Mammary epithelial cell (primary cell): Measurements from ENCODE around the gene TTC9.

Experiments
- EZH2 ChIP-seq: IDR thresholded peaks from 2 replicates; pipeline ENCODE4 v1.6.1; 2012; ENCODE audit warnings: low read length, inconsistent platforms, borderline replicate concordance
- TF ChIP-seq, protein P1 (sequence below), 2 donors: IDR thresholded peaks in 1 of 2; conservative IDR thresholded peaks in 1 of 2; 2 replicates each; pipeline ENCODE4 v1.5.1; 2011 to 2012; ENCODE audit warnings: inconsistent platforms in 2 of 2, low read length in 2 of 2, mild to moderate bottlenecking in 2 of 2, control low read depth in 1 of 2, low read depth in 1 of 2; ENCODE audit not compliant: insufficient read depth in 1 of 2; ENCODE audit errors: extremely low read depth in 1 of 2

DNA sequence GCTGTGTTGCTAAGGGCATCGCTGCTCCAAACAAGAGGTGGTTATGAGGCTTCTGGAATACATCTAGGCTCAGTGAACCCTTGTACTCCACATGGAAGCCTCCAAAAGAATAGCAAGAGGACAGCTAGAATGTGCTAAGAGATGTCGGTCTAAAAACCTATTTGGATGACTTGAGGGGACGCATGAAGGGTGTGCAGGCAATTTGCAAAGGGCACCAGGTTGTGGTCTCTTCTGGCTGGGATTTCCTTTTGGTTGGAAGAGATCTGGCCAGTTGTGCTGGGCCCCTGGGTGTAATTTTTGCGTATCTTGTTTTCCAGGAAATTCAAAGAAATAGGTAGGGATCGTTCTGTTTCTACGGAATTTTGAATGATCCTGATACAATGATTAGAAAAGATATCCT lies 4.2 kb downstream of the TTC9 start:
- TF ChIP-seq, protein P1, sequence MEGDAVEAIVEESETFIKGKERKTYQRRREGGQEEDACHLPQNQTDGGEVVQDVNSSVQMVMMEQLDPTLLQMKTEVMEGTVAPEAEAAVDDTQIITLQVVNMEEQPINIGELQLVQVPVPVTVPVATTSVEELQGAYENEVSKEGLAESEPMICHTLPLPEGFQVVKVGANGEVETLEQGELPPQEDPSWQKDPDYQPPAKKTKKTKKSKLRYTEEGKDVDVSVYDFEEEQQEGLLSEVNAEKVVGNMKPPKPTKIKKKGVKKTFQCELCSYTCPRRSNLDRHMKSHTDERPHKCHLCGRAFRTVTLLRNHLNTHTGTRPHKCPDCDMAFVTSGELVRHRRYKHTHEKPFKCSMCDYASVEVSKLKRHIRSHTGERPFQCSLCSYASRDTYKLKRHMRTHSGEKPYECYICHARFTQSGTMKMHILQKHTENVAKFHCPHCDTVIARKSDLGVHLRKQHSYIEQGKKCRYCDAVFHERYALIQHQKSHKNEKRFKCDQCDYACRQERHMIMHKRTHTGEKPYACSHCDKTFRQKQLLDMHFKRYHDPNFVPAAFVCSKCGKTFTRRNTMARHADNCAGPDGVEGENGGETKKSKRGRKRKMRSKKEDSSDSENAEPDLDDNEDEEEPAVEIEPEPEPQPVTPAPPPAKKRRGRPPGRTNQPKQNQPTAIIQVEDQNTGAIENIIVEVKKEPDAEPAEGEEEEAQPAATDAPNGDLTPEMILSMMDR (conservative IDR thresholded peaks at IDR 0.05 in 1 of 2, IDR thresholded peaks at IDR 0.05 in 1 of 2; ENCODE audit: extremely low read depth in 1 of 2, insufficient read depth in 1 of 2, low read depth in 1 of 2, low read length in 2 of 2): no peak
- no peak for TF ChIP-seq EZH2
